Epithelial cell of esophagus (primary cell): ENCODE data around the gene CD7.

Experiments
- DNase-seq: peaks from one replicate; pipeline ENCODE4 v3.0.0; 2010; ENCODE audit warnings: low read depth
- H3K4me3 ChIP-seq: 2 replicates; pipeline ENCODE4 v1.5.1; 2011; ENCODE audit warnings: mild to moderate bottlenecking, low read length, control low read depth
- TF ChIP-seq, protein P1 (sequence below): IDR thresholded peaks from 2 replicates; pipeline ENCODE4 v1.5.1; 2011; ENCODE audit warnings: low read depth, mild to moderate bottlenecking, low read length, control low read depth, inconsistent platforms; ENCODE audit not compliant: insufficient read depth; ENCODE audit errors: missing control alignments

The CD7 gene

DNA sequence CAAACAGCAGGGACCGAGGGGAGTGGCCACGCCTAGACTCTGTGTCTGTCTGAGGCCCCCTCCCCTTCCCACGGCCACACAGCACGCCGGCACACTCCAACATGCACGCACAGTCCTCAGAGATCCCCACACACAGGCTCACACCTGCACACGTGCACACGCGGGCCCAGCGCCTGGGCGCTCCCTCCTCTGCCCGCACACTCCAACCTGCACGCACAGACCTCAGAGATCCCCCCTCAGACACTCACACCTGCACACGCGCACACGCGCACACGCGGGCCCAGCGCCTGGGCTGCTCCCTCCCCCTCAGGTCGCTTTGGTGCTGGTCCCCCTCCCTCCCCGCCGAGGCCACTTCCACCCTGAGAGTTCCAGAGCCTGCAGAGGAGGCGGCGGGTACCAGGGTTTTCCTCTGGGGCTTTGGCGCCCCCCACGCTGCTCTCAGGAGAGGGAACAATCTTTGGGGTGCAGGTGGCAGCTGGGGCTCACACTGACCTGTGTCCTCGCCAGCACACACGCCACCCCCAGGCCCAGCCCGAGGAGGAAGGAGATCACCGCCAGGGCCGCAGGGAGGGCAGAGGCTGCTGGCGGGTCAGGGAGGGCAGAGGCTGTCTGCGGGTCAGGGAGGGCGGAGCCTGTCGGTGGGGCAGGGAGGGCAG lies 1.6 kb downstream of the CD7 start:
- DNase-seq = no peak
- H3K4me3 ChIP-seq = no peak overlapping the region

DNA sequence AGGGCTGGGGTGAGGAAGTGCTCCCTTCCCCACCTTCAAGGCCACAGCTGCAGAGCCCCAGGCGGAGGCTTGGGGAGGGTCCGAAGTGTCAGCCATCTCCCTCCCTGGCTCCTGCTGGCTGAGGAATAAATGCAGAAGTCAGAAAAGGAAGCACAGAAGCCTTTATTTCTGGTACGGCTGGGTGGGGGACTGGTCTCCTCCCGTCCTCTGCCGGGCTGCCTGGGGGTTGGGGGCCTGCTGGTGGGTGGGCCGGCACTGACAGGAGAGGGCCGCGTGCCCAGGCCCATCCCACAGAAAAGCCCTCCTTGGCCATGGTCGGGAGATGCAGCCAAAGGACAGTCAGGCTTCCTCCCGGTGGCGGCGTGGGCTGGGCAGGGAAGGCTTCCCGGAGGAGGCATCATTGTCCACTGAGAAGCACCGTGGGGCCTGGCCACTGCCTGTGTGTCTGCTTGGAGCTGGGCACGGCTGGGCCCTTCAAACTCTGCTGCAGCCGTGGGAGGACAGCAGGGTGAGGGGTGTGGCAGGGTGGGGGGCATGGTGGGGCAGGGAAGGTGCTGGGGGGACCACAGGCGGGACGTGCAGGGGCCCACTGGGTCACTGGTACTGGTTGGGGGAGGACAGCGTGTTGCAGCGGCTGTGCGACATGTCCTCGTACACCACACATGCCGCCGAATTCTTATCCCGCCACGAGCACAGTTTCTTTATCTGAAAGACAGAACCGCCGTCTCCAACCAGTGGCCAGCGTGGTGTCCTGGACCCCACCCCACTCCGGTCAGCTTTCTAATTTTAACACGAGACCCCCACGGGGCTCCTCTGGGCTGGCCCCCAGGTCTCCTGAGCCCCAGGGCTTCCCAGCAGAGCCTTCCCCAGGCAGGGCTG lies 2.4 kb downstream of the CD7 start:
- H3K4me3 ChIP-seq = no peak overlapping the region
- TF ChIP-seq, protein P1, sequence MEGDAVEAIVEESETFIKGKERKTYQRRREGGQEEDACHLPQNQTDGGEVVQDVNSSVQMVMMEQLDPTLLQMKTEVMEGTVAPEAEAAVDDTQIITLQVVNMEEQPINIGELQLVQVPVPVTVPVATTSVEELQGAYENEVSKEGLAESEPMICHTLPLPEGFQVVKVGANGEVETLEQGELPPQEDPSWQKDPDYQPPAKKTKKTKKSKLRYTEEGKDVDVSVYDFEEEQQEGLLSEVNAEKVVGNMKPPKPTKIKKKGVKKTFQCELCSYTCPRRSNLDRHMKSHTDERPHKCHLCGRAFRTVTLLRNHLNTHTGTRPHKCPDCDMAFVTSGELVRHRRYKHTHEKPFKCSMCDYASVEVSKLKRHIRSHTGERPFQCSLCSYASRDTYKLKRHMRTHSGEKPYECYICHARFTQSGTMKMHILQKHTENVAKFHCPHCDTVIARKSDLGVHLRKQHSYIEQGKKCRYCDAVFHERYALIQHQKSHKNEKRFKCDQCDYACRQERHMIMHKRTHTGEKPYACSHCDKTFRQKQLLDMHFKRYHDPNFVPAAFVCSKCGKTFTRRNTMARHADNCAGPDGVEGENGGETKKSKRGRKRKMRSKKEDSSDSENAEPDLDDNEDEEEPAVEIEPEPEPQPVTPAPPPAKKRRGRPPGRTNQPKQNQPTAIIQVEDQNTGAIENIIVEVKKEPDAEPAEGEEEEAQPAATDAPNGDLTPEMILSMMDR = no peak
- DNase-seq = no peak

More for the DNA sequence above, 1.6 kb downstream of the CD7 start:
- TF ChIP-seq, protein P1 = no peak

DNA sequence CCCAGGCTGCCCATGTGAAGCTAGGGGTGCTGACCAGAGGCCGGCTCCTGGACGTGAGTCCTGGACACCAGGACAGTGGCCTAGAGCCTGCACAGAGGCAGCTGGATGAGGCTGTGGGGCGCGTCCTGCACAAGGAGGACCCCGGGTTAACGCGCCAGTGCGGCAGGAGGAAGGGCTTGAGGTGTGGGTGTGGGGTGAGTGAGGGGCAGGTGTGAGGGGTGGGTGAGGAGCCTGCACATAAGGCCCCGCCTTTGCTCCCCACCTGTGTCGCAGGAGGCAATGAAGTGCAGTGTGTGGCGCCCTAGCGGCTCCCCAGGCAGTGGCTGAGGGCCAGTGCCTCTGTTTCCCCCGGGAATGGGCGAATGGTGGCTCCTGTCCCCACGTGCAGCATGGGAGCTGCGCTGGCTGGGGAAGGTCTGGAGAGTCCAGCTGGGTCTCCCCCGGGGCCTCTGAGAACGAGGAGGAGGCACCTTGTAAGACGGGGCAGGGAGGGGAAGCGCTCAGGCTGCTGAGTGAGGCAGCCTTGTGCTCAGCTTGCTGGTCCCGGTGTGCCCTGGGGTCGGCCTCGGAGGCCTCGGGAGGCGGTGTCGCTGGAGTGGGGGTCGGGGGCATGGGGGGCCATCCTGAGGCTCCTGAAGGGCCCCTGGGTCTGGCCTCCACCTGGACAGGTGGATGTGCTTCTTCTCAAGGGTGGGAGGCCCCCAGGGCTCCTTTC lies 3.2 kb downstream of the CD7 start:
- TF ChIP-seq, protein P1 = no peak
- H3K4me3 ChIP-seq = no peak overlapping the region
- no peak for DNase-seq

DNA sequence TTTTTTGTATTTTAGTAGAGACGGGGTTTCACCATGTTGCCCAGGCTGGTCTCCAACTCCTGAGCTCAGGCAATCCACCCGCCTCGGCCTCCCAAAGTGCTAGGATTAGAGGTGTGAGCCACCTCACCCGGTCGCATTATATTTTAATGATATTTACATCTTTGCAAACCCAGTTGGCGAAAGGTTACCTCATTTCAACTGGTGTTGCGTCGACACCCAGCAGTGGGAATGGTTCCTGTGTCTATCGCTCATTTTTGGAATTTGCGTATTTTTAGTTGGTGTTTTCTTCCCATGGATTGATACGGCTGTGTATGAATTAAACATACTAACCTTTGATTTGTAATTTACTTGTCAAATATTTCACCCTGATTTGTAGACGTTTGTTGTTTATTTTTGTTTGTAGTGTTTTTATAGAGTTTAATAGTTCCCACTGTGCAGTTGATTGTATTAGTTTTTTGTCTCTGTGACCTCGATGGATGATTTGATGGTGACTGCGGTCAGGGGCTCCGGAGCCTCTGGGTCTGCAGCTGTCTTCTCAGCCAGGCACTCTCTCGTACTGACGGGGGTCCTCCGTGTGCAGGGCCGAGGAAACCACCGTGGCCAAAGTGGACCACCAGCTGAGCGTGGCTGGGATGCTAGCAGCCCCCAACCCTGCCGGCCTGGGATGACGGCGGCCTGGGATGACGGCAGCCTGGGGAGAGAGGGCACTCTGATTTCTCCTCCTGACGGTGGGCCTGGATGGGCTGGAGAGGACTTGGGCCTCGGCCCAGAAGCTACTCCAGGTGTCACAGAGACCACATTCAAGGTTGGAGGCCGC lies 4.0 kb downstream of the CD7 start:
- DNase-seq = no peak
- no peak overlapping the region for H3K4me3 ChIP-seq
- TF ChIP-seq, protein P1 = no peak

DNA sequence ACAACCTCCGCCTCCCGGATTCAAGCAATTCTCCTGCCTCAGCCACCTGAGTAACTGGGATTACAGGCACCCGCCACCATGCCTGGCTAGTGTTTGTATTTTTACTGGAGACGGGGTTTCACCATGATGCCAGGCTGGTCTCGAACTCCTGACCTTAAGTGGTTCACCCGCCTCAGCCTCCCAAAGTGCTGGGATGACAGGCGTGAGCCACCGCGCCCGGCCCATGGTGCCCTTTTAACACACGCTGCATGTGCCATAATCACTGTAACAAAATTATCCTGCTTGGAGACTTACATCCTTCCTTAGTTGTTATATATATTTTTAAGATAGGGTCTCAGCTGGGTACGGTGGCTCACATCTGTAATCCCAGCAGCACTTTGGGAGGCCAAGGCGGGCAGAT lies 5.4 kb downstream of the CD7 start:
- no peak overlapping the region for H3K4me3 ChIP-seq
- DNase-seq = no peak
- TF ChIP-seq, protein P1 = no peak

DNA sequence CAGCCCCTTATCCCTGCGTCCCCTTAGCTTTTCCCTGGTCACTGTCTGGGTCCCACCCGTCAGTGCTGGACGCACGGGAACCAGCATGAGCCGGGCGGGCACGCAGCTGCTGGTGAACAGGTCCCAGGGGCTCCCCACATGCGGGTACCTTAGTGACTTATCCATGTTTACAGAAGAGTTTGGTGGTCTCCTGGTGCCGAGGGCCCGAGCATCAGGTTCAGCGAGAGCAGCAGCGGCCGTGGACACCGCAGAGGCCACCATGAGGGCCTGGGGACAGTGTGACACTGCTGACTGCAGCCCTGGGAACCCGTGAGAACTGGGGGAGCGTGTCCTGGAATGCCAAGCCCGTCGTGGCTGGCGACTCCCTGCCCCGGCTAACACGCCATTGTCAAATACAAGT lies 6.5 kb downstream of the CD7 start:
- H3K4me3 ChIP-seq = no peak overlapping the region
- TF ChIP-seq, protein P1 = no peak
- no peak for DNase-seq
